OCI-LY3 (cell line): ENCODE results near the gene LYPD6.

Experiments used
- CTCF ChIP-seq: fragments of 200-600, 300-600 bp; sonication (generic); IDR thresholded peaks from 2 replicates; pipeline ENCODE4 v1.5.1; 2014; ENCODE audit warnings: antibody characterized with exemption, low read length, low read depth
- EZH2phosphoT487 ChIP-seq: fragments of 200-600 bp; shearing (Covaris generic); IDR thresholded peaks from 2 replicates; pipeline ENCODE4 v1.6.1; 2018; ENCODE audit warnings: antibody characterized with exemption, mixed run types, low read depth

GRCh38 chr2:149430743-149431736 lies 100.7 kb downstream of the LYPD6 start:
- no peak for TF ChIP-seq EZH2phosphoT487
- no peak for TF ChIP-seq CTCF
